HG02884 (cell line): Measurements from ENCODE around the gene EPB41L1.

Source experiments
- ATAC-seq: cut with Tn5 transposase; IDR thresholded peaks from one replicate; pipeline ENCODE4 v1.9.1; 2021; ENCODE audit warnings: mild to moderate bottlenecking, moderate library complexity; ENCODE audit not compliant: unreplicated experiment

Gene EPB41L1

DNA sequence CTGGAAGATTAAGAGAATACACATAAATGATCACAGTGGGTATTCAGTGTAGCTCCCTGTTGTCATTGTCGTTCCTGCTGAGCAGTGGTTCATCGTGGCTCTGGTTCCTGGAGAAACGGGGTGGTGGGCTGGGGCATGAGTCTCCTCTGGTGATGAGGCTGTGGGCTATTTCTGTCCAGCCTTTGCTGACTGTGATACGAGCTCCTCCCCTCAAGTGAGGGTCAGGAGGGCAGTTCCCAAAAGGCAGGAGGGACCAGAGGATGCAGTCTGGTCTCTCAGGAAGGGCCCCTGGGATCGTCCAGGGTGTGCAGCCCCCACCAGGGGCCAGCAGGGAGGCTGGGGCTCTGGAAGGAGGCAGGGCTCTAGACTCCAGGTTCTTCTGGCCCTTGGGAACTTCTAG, 120.5 kb downstream of the EPB41L1 start:
- no peak for ATAC-seq

DNA sequence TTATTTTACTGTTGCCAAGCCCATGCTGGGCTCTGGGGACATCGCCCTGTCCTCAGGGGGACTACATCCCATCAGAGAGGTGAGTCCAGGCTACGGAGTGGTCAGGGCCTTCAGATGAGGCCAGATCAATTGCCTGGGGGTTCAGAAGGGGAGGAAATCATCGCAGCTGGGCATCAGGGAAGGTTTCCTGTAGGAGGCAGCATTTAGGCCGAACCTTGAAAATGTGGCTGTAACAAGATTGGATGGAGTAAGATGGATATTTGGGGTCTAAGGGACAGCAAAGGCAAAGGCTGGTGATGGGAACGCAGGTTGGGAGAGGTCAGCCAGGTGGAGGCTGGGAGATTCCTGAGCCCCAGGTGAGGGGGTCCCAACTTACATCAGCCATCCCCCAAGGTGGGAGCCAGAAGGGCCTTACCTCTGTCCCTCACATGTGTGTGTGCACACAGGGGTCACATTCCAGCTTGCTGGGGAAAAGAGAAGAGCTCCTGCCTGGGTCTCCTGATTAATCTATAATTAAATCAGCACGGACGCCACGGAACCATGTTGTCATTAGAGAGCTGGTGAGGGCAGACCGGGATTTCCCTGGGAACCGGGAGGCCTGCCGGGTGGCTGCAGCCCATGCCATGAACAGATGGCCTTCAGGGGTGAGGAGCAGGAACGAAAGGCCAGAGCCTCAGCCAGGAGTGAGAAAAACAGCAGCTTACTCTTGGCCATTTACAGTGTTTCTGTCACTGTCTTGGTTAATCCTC, 121.1 kb downstream of the EPB41L1 start:
- no peak for ATAC-seq

DNA sequence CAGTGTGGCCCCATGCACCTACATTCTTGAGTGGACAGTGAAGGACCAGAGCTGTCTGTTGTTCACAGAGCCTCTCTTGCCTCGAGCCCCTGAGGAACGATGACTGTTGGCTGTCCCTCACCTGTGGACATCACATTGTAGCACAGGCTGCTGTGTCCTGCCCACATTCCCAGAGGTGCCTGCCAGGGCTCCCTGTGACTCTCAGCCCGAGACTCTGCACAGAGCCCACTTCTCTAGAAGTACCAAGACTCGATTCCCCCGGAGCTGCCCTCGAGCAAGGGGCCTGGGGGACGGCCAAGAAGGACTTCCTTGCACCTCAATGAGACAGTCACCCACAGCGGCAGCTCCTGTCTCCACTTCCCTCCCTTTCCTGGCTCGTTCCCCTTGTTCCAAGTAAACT, 123.0 kb downstream of the EPB41L1 start:
- ATAC-seq: no peak

DNA sequence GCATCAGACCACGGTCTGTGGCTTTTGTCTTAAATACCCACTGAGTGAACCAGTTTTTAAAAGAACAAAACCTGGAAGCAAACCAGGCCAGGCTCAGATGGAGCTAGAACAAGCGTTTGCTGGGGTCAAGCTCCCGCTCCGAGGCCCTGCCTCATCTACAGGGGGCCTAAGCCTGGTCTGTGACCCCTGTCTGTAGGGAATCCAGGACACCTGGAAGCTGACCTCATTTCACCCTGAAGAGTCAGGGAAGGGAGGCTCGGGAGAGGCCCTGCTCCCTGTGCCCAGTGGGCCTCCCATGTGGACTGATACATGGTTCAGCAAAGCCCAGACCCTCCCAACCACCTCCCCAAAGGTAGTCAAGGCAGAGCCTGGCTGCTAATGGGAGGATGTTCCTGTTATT, 124.8 kb downstream of the EPB41L1 start:
- ATAC-seq: no peak

DNA sequence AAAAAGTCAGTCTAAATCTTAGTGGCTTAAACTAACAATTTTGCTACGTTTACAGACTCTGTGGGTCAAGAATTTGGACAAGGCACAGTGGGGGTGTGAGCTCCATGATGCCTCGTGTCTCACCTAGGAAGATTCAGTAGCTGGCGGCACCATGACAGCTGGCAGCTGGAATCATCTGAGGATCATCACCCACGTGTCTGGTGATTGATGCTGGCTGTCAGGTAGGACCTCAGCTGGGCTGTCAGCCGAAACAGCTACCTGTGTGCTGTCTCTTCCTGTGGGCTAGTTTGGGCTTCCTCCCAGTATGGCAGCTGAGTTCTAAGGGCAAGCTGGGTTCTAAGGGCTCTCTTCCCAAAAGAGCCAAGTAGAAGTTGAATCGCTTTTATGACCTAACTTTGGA, 125.2 kb downstream of the EPB41L1 start:
- no peak for ATAC-seq

DNA sequence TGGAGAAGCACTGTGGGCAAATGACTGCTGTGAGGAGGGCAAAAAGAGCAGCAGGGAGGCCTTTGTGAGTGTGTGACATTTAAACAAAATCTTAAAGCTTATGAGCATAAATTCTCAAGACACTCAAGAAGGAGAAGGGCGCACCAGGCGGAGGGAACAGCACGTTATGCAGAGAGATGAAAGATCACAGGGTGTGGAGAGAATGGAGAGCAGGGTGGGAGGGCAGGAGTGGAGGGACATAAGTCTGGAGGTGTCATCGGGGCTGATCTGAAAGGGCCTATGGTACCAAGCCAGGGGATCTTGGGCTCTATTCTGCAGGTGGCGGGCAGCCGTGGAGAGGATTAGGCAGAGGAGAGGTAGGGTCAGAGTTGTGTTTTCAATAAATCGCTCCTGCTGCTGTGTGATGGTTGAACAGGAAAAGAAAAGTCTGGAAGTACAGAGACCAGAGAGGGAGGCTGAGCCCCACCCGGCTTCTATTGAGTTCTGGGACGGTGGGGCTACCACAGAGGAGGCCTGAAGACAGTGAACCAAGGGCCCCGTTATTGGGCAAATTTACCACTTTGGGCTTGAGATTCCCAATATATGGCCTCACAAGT, 127.3 kb downstream of the EPB41L1 start:
- ATAC-seq: no peak
